ENCODE measurements around the gene CEMIP. TPM values are rescaled to one million over a fixed set of nuclear protein-coding genes. Genes with fewer than 3 reads are reported as not detected.

Gene CEMIP
- 2.9 and 5.3 TPM in 2 replicates for total RNA-seq

- no peak for FAIRE-seq
- peak; percentile 88 for TF ChIP-seq CTCF (IDR thresholded peaks at IDR 0.05; ENCODE audit: insufficient read depth, low read length, severe bottlenecking)
- no peaks in the 10 kb centered on the region for H3K27me3 ChIP-seq (ENCODE audit: control insufficient read depth, insufficient read depth, low read length)
- H3K36me3 ChIP-seq (ENCODE audit: control insufficient read depth, insufficient read depth, low read length), result no peaks in the 10 kb centered on the region
- DNase-seq (ENCODE audit: low read depth), result peak; percentile 43
- peak within 1 kb of the TSS; percentile 44 for H3K4me3 ChIP-seq (ENCODE audit: low read depth, low read length)
These were observed at the start of gene CEMIP for GRCh38 chr15:80778964-80779657. TSS of gene CEMIP (plus strand) at chr15:80779370. CDS start at chr15:80873880, 94,510 bp downstream.

- no peak for TF ChIP-seq CTCF (IDR thresholded peaks at IDR 0.05; ENCODE audit: insufficient read depth, low read length, severe bottlenecking)
- DNase-seq (ENCODE audit: low read depth), result no peak
- FAIRE-seq, result no peak
- no peaks in the 10 kb centered on the region for H3K27me3 ChIP-seq (ENCODE audit: control insufficient read depth, insufficient read depth, low read length)
- peaks cover 6% of the 10 kb centered on the region for H3K36me3 ChIP-seq (ENCODE audit: control insufficient read depth, insufficient read depth, low read length)
- no peak overlapping the region for H3K4me3 ChIP-seq (ENCODE audit: low read depth, low read length)
These were observed 48.8 kb upstream of the CEMIP start for GRCh38 chr15:80730387-80730786.

- no peak for TF ChIP-seq CTCF (IDR thresholded peaks at IDR 0.05; ENCODE audit: insufficient read depth, low read length, severe bottlenecking)
- DNase-seq (ENCODE audit: low read depth), result no peak
- Histone ChIP-seq H3K27me3 (ENCODE audit: control insufficient read depth, insufficient read depth, low read length) (no peaks in the 10 kb centered on the region), H3K4me3 (ENCODE audit: low read depth, low read length) (no peak overlapping the region), H3K36me3 (ENCODE audit: control insufficient read depth, insufficient read depth, low read length) (peaks cover 6% of the 10 kb centered on the region)
- no peak for FAIRE-seq
These were observed 48.2 kb upstream of the CEMIP start for GRCh38 chr15:80730926-80731325.

- H3K36me3 ChIP-seq (ENCODE audit: control insufficient read depth, insufficient read depth, low read length), result peaks cover 6% of the 10 kb centered on the region
- DNase-seq (ENCODE audit: low read depth), result no peak
- TF ChIP-seq CTCF (IDR thresholded peaks at IDR 0.05; ENCODE audit: insufficient read depth, low read length, severe bottlenecking), result no peak
- H3K27me3 ChIP-seq (ENCODE audit: control insufficient read depth, insufficient read depth, low read length), result no peaks in the 10 kb centered on the region
- FAIRE-seq, result no peak
- no peak overlapping the region for H3K4me3 ChIP-seq (ENCODE audit: low read depth, low read length)
These were observed 47.0 kb upstream of the CEMIP start for GRCh38 chr15:80732167-80732566.

- DNase-seq (ENCODE audit: low read depth) (no peak), FAIRE-seq (no peak)
- Histone ChIP-seq H3K36me3 (ENCODE audit: control insufficient read depth, insufficient read depth, low read length) (peaks cover 4% of the 10 kb centered on the region), H3K4me3 (ENCODE audit: low read depth, low read length) (no peak overlapping the region), H3K27me3 (ENCODE audit: control insufficient read depth, insufficient read depth, low read length) (no peaks in the 10 kb centered on the region)
- TF ChIP-seq CTCF (IDR thresholded peaks at IDR 0.05; ENCODE audit: insufficient read depth, low read length, severe bottlenecking), result no peak
These were observed 46.4 kb upstream of the CEMIP start for GRCh38 chr15:80732818-80733217.

- FAIRE-seq (peak; percentile 36), DNase-seq (ENCODE audit: low read depth) (no peak)
- Histone ChIP-seq H3K36me3 (ENCODE audit: control insufficient read depth, insufficient read depth, low read length) (peaks cover 2% of the 10 kb centered on the region), H3K27me3 (ENCODE audit: control insufficient read depth, insufficient read depth, low read length) (no peaks in the 10 kb centered on the region), H3K4me3 (ENCODE audit: low read depth, low read length) (no peak overlapping the region)
- no peak for TF ChIP-seq CTCF (IDR thresholded peaks at IDR 0.05; ENCODE audit: insufficient read depth, low read length, severe bottlenecking)
These were observed 45.7 kb upstream of the CEMIP start for GRCh38 chr15:80733460-80733859.

Data from bronchial epithelial cell (primary cell).